H1 (cell line): ENCODE results near the gene RUVBL2. TPM values are rescaled to one million over a fixed set of nuclear protein-coding genes. Genes with fewer than 3 reads are reported as not detected.

ENCODE experiments used
- CTCF ChIA-PET: fragments of 300-600 bp; sonication (Branson Sonifier 250); formaldehyde crosslinking; loops from one replicate; lab custom pipeline; 2021; ENCODE audit not compliant: partially characterized antibody; lab: Charles Lee
- POLR2A ChIA-PET: fragments of 300-600 bp; sonication (Branson Sonifier 250); formaldehyde crosslinking; loops from one replicate; lab custom pipeline; 2021; ENCODE audit warnings: inconsistent platforms; ENCODE audit not compliant: partially characterized antibody; lab: Charles Lee
- DNase-seq, 2 experiments: peaks; one replicate each; pipeline versions ENCODE4 v3.0.0 to v3.0.0-alpha.2; 2010 to 2022; ENCODE audit warnings: low spot score in 2 of 2, low read depth in 1 of 2, mixed read lengths in 1 of 2
- FAIRE-seq: peaks from 2 replicates; lab custom pipeline; 2011; peaks lifted over from hg19 to GRCh38; lab: Jason Lieb, UNC
- H2AFZ ChIP-seq: 2 replicates; pipeline ENCODE4 v1.8.1; 2012; ENCODE audit warnings: low read length, inconsistent platforms
- H2AK5ac ChIP-seq: 2 replicates; pipeline ENCODE4 v1.6.1; 2013; ENCODE audit warnings: low read depth, low read length
- H2BK120ac ChIP-seq: replicated peaks from 2 replicates; pipeline ENCODE3; 2013; ENCODE audit warnings: low read depth, low read length, inconsistent platforms
- H2BK12ac ChIP-seq: 2 replicates; pipeline ENCODE4 v1.6.1; 2013; ENCODE audit warnings: low read depth, low read length
- H2BK15ac ChIP-seq: 2 replicates; pipeline ENCODE4 v1.6.1; 2013; ENCODE audit warnings: low read length
- H2BK20ac ChIP-seq: 2 replicates; pipeline ENCODE4 v1.6.1; 2013; ENCODE audit warnings: low read length
- H2BK5ac ChIP-seq: 2 replicates; pipeline ENCODE4 v1.6.1; 2013; ENCODE audit warnings: low read depth, low read length
- H3K14ac ChIP-seq: 2 replicates; pipeline ENCODE4 v1.6.1; 2013; ENCODE audit warnings: inconsistent platforms; ENCODE audit not compliant: insufficient read length
- H3K18ac ChIP-seq: 2 replicates; pipeline ENCODE4 v1.6.1; 2013; ENCODE audit warnings: low read length; ENCODE audit errors: extremely low read depth
- H3K23ac ChIP-seq: 2 replicates; pipeline ENCODE4 v1.6.1; 2013; ENCODE audit warnings: inconsistent platforms; ENCODE audit not compliant: insufficient read length
- H3K23me2 ChIP-seq: 2 replicates; pipeline ENCODE4 v1.6.1; 2013; ENCODE audit warnings: low read depth, low read length
- H3K27ac ChIP-seq: 2 replicates; pipeline ENCODE4 v1.6.1; 2011; ENCODE audit warnings: low read depth, low read length, inconsistent platforms
- H3K27me3 ChIP-seq, 4 experiments: replicated peaks in 1 of 4; 1 replicate in 1 of 4; 2 replicates in 3 of 4; pipeline versions ENCODE4 v1.6.1 to v1.8.1; 2011 to 2013; ENCODE audit warnings: low read length in 3 of 4, mild to moderate bottlenecking in 3 of 4, inconsistent platforms in 2 of 4, mixed read lengths in 2 of 4, moderate library complexity in 1 of 4; ENCODE audit not compliant: control insufficient read depth in 3 of 4, insufficient read depth in 3 of 4; ENCODE audit errors: extremely low read depth in 1 of 4
- H3K36me3 ChIP-seq, 4 experiments: 2 replicates each; pipeline versions ENCODE4 v1.6.1 to v1.8.1; 2011 to 2013; ENCODE audit warnings: mild to moderate bottlenecking in 4 of 4, low read length in 3 of 4, moderate library complexity in 2 of 4, control low read depth in 1 of 4, inconsistent platforms in 1 of 4; ENCODE audit not compliant: insufficient read depth in 4 of 4, control insufficient read depth in 2 of 4
- H3K4ac ChIP-seq: replicated peaks from 2 replicates; pipeline ENCODE3; 2013; ENCODE audit warnings: low read length, low read depth, mixed read lengths, inconsistent platforms; ENCODE audit not compliant: insufficient read length
- H3K4me1 ChIP-seq, 4 experiments: replicated peaks in 1 of 4; 1 replicate in 1 of 4; 2 replicates in 3 of 4; pipeline versions ENCODE4 v1.6.1 to v1.8.1; 2011 to 2013; ENCODE audit warnings: low read length in 3 of 4, inconsistent platforms in 2 of 4, mixed read lengths in 1 of 4; ENCODE audit not compliant: insufficient read depth in 4 of 4, control insufficient read depth in 3 of 4
- H3K4me2 ChIP-seq, 2 experiments: 2 replicates each; pipeline versions ENCODE4 v1.6.1 to v1.8.1; 2011 to 2013; ENCODE audit warnings: low read depth in 2 of 2, low read length in 2 of 2, control low read depth in 1 of 2, inconsistent platforms in 1 of 2, mild to moderate bottlenecking in 1 of 2; ENCODE audit not compliant: insufficient read depth in 1 of 2
- H3K4me3 ChIP-seq, 4 experiments: fragments of 200-600, 300-600 bp in 1 of 4; sonication (generic), shearing (Covaris generic), sonication (Bioruptor Twin) in 1 of 4; 2 replicates each; pipeline versions ENCODE4 v1.5.1 to v1.8.1; 2011 to 2016; ENCODE audit warnings: low read length in 4 of 4, low read depth in 3 of 4, control low read depth in 2 of 4, inconsistent platforms in 2 of 4, mild to moderate bottlenecking in 2 of 4, mixed read lengths in 1 of 4, moderate library complexity in 1 of 4; ENCODE audit not compliant: insufficient read depth in 2 of 4; ENCODE audit errors: extremely low read depth in 1 of 4
- H3K56ac ChIP-seq: replicated peaks from 2 replicates; pipeline ENCODE3; 2013; ENCODE audit warnings: low read depth, mild to moderate bottlenecking, mixed read lengths, low read length, inconsistent platforms; ENCODE audit not compliant: insufficient read length
- H3K79me1 ChIP-seq: 2 replicates; pipeline ENCODE4 v1.6.1; 2013; ENCODE audit warnings: low read depth, low read length, control low read depth
- H3K79me2 ChIP-seq, 2 experiments: 2 replicates each; pipeline versions ENCODE4 v1.6.1 to v1.8.1; 2012 to 2013; ENCODE audit warnings: low read length in 2 of 2, mild to moderate bottlenecking in 2 of 2, inconsistent platforms in 1 of 2; ENCODE audit not compliant: insufficient read depth in 2 of 2, control insufficient read depth in 1 of 2
- H3K9ac ChIP-seq, 4 experiments: replicated peaks in 1 of 4; 1 replicate in 1 of 4; 2 replicates in 3 of 4; pipeline versions ENCODE4 v1.6.1 to v1.8.1; 2011 to 2013; ENCODE audit warnings: low read depth in 3 of 4, low read length in 3 of 4, control low read depth in 2 of 4, mild to moderate bottlenecking in 2 of 4, moderate library complexity in 2 of 4, inconsistent platforms in 1 of 4; ENCODE audit errors: extremely low read depth in 1 of 4
- H3K9me3 ChIP-seq, 2 experiments: 2 replicates each; pipeline versions ENCODE4 v1.6.1 to v1.8.1; 2012 to 2013; ENCODE audit warnings: mild to moderate bottlenecking in 2 of 2, moderate library complexity in 2 of 2, control low read depth in 1 of 2, inconsistent platforms in 1 of 2, low read depth in 1 of 2, low read length in 1 of 2, mixed read lengths in 1 of 2; ENCODE audit not compliant: insufficient read depth in 2 of 2
- H4K20me1 ChIP-seq, 2 experiments: replicated peaks in 1 of 2; 2 replicates each; pipeline versions ENCODE3 to v1.8.1; 2011 to 2013; ENCODE audit warnings: inconsistent platforms in 2 of 2, low read length in 2 of 2, mild to moderate bottlenecking in 1 of 2; ENCODE audit not compliant: insufficient read depth in 2 of 2, control insufficient read depth in 1 of 2
- H4K5ac ChIP-seq: 2 replicates; pipeline ENCODE4 v1.6.1; 2013; ENCODE audit warnings: low read length, low read depth, mixed read lengths, inconsistent platforms; ENCODE audit not compliant: insufficient read length
- H4K8ac ChIP-seq: 2 replicates; pipeline ENCODE4 v1.8.0; 2013; ENCODE audit warnings: mild to moderate bottlenecking, moderate library complexity, low read length, inconsistent platforms; ENCODE audit not compliant: insufficient read depth; ENCODE audit errors: extremely low read depth
- H4K91ac ChIP-seq: replicated peaks from 2 replicates; pipeline ENCODE3; 2013; ENCODE audit warnings: low read length, mixed read lengths, inconsistent platforms; ENCODE audit not compliant: insufficient read length
- BRCA1 ChIP-seq: IDR thresholded peaks from 2 replicates; pipeline ENCODE4 v1.6.1; 2012; ENCODE audit warnings: low read depth, low read length, improper control_type of control experiment
- CHD1 ChIP-seq: IDR thresholded peaks from 2 replicates; pipeline ENCODE4 v1.6.1; 2012; ENCODE audit warnings: low read depth, low read length, improper control_type of control experiment
- CREB1 ChIP-seq: IDR thresholded peaks from 2 replicates; pipeline ENCODE4 v1.6.1; 2012; ENCODE audit warnings: inconsistent platforms
- KDM4A ChIP-seq: IDR thresholded peaks from one replicate; pipeline ENCODE4 v1.7.1; 2012; ENCODE audit warnings: low read depth, mild to moderate bottlenecking, moderate library complexity, low read length, inconsistent platforms; ENCODE audit not compliant: severe bottlenecking
- POLR2AphosphoS5 ChIP-seq: IDR thresholded peaks from 2 replicates; pipeline ENCODE4 v1.6.1; 2011; ENCODE audit warnings: low read depth, low read length
- SIRT6 ChIP-seq: IDR thresholded peaks from one replicate; pipeline ENCODE4 v1.7.1; 2012; ENCODE audit warnings: low read length, inconsistent platforms
- SRF ChIP-seq: IDR thresholded peaks from 2 replicates; pipeline ENCODE4 v1.6.1; 2011; ENCODE audit warnings: mild to moderate bottlenecking, low read depth, low read length, moderate library complexity
- TAF7 ChIP-seq: optimal IDR thresholded peaks from 2 replicates; pipeline ENCODE3; 2011; ENCODE audit warnings: low read depth, mild to moderate bottlenecking, inconsistent platforms, low read length, moderate library complexity, borderline replicate concordance
- YY1 ChIP-seq: IDR thresholded peaks from 2 replicates; pipeline ENCODE4 v1.6.1; 2011; ENCODE audit warnings: low read depth, mild to moderate bottlenecking, low read length
- WGBS, 2 experiments: shearing (Covaris generic) in 1 of 2; methylation state at CpG; one replicate each; pipeline versions ENCODE4 v1.1.6 to v1.1.7; 2013 to 2015; ENCODE audit warnings: low lambda C conversion rate in 2 of 2, mixed read lengths in 2 of 2, inconsistent platforms in 1 of 2, low coverage in 1 of 2, missing lambda C conversion rate in 1 of 2; ENCODE audit not compliant: insufficient replicate concordance in 2 of 2, insufficient coverage in 1 of 2, insufficient read length in 1 of 2; ENCODE audit errors: extremely low coverage in 1 of 2, missing lambda C conversion rate in 1 of 2; 5-methylcytosine and 5-hydroxymethylcytosine counted together
- polyA plus RNA-seq, 7 experiments: library from polyadenylated mRNA; depleted of rRNA in 3 of 7; stranded (reverse) in 5 of 7; unstranded in 2 of 7; fragments of >200 nt in 5 of 7; fragments of 200-250 nt in 2 of 7; gene quantifications; 1 replicate in 5 of 7; 2 replicates in 1 of 7; 4 replicates in 1 of 7; pipeline versions ENCODE4 v1.2.1 to v1.2.3, GENCODE V29; 2011 to 2013; ENCODE audit warnings: missing spikeins in 2 of 7, mixed read lengths in 2 of 7
- total RNA-seq: library from RNA; stranded (reverse); fragmentation: NEBNext Ultra II Directional; extraction: Animal tissue kit (Norgen Biotek cat#: 25700); gene quantifications from 2 replicates; pipeline ENCODE4 v1.2.1, GENCODE V29; 2021

Gene RUVBL2
- total and polyA plus RNA-seq, 2 of the 8 experiments (the other 6 are each of a cell fraction or from before 2014, with no cell fraction given), result 152 to 247 TPM

DNA sequence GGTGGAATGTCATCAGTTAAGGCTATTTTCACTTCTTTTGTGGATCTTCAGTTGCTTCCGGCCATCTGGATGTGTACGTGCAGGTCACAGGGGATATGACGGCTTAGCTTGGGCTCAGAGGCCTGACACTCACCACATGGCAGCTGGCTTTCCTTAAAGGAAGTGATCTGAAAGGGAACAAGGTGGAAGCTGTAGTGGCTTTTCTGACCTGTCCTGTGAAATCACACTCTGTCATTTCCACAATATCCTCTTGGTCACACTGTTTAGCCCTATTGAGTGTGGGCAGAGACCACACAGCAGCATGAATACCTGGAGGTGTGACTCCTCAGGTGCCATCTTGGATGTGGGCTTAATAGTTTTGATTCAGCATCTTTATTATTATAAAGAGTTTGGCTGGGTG lies 43.5 kb upstream of the RUVBL2 start:
- H2BK120ac ChIP-seq, result no peak overlapping the region
- no peak overlapping the region for H3K14ac ChIP-seq
- H3K79me2 ChIP-seq, result peaks cover 0 to 3% of the 10 kb centered on the region in 2 experiments; a peak in 2 of 4 replicates
- H3K9me3 ChIP-seq, result no peaks in the 10 kb centered on the region
- CTCF ChIA-PET, result interaction anchor here (1.7 kb wide), 1 partner anchor 43 kb away, joined by 5 read pairs; the partner anchor contains the start of gene GYS1
- H3K23ac ChIP-seq, result no peak overlapping the region
- no peak overlapping the region for H3K27ac ChIP-seq
- H3K4me2 ChIP-seq, result no peak overlapping the region
- no peak overlapping the region for H2AFZ ChIP-seq
- no peaks in the 10 kb centered on the region for H3K36me3 ChIP-seq
- no peaks in the 10 kb centered on the region for H3K79me1 ChIP-seq
- H2BK20ac ChIP-seq, result no peak overlapping the region
- no peak overlapping the region for H2BK12ac ChIP-seq
- H4K20me1 ChIP-seq, result no peaks in the 10 kb centered on the region
- POLR2A ChIA-PET, result interaction anchor here (0.6 to 1.9 kb wide), 3 partner anchors 11 to 16 kb away, joined by 3 to 9 read pairs (median 4); no protein-coding TSS in a partner anchor
- no peak overlapping the region for H3K4ac ChIP-seq
- DNase-seq, result no peak
- WGBS, 2 experiments, result 87% methylated on average over 3 of the region's 3 CpGs; no CpG with 5 or more reads in 1 of the 2 experiments
- H3K56ac ChIP-seq, result no peak overlapping the region
- no peak overlapping the region for H3K4me3 ChIP-seq
- H2BK5ac ChIP-seq, result no peak overlapping the region
- H2AK5ac ChIP-seq, result no peak overlapping the region
- no peak overlapping the region for H4K8ac ChIP-seq
- no peak overlapping the region for H4K91ac ChIP-seq
- no peak overlapping the region for H3K18ac ChIP-seq
- no peak overlapping the region for H2BK15ac ChIP-seq
- H4K5ac ChIP-seq, result no peak overlapping the region
- TF ChIP-seq CHD1, result no peak
- no peak for TF ChIP-seq TAF7
- no peak for TF ChIP-seq SRF
- TF ChIP-seq YY1, result 0 out of 2 replicates have a peak, but pooled peaks have one; percentile 10
- TF ChIP-seq SIRT6, result no peak
- TF ChIP-seq CREB1, result no peak
- TF ChIP-seq KDM4A, result no peak
- TF ChIP-seq BRCA1, result no peak
- TF ChIP-seq POLR2AphosphoS5, result no peak
- no peak for FAIRE-seq
- H3K27me3 ChIP-seq, result no peaks in the 10 kb centered on the region; a peak in 1 of 7 replicates
- no peak overlapping the region for H3K9ac ChIP-seq
- H3K4me1 ChIP-seq, result peaks cover 0 to 2% (median 0%) of the 10 kb centered on the region in 4 experiments; a peak in 1 of 7 replicates
- no peaks in the 10 kb centered on the region; the same call in 1 of the 2 replicates for H3K23me2 ChIP-seq
